Endodermal cell (in vitro differentiated cells): ENCODE measurements around the gene CCDC184. TPM values are rescaled to one million over a fixed set of nuclear protein-coding genes. Genes with fewer than 3 reads are reported as not detected.

Experiments used
- DNase-seq: peaks from one replicate; pipeline ENCODE4 v3.0.0-alpha.2; 2017
- H3K27ac ChIP-seq: 2 replicates; pipeline ENCODE4 v1.5.1; 2013; ENCODE audit warnings: mild to moderate bottlenecking, low read depth, low read length, moderate library complexity
- H3K27me3 ChIP-seq: 2 replicates; pipeline ENCODE4 v1.6.1; 2013; ENCODE audit warnings: mild to moderate bottlenecking, low read length, moderate library complexity; ENCODE audit not compliant: insufficient read depth, control insufficient read depth, poor library complexity, severe bottlenecking
- H3K36me3 ChIP-seq: 2 replicates; pipeline ENCODE4 v1.7.0; 2013; ENCODE audit warnings: mild to moderate bottlenecking, low read length, moderate library complexity; ENCODE audit not compliant: control insufficient read depth, insufficient read depth
- H3K4me1 ChIP-seq: one replicate; pipeline ENCODE4 v1.7.0; 2013; ENCODE audit warnings: low read length; ENCODE audit not compliant: control insufficient read depth, insufficient read depth
- H3K4me3 ChIP-seq: 2 replicates; pipeline ENCODE4 v1.5.1; 2013; ENCODE audit warnings: mild to moderate bottlenecking, low read length, moderate library complexity
- H3K9ac ChIP-seq: 2 replicates; pipeline ENCODE4 v1.6.1; 2013; ENCODE audit warnings: mild to moderate bottlenecking, low read length, moderate library complexity; ENCODE audit not compliant: poor library complexity, severe bottlenecking; ENCODE audit errors: extremely low read depth
- H3K9me3 ChIP-seq: 2 replicates; pipeline ENCODE4 v1.6.1; 2013; ENCODE audit warnings: mild to moderate bottlenecking, low read length, moderate library complexity; ENCODE audit not compliant: control insufficient read depth
- H3K27ac Mint-ChIP-seq: 2 replicates; pipeline ENCODE4 v1.8.0; 2020; ENCODE audit warnings: mixed read lengths
- H3K27me3 Mint-ChIP-seq: 2 replicates; pipeline ENCODE4 v1.8.0; 2021; ENCODE audit warnings: mild to moderate bottlenecking, mixed read lengths; ENCODE audit not compliant: insufficient read depth
- H3K36me3 Mint-ChIP-seq: 2 replicates; pipeline ENCODE4 v1.8.0; 2020; ENCODE audit warnings: low read depth, mixed read lengths
- H3K4me1 Mint-ChIP-seq: 2 replicates; pipeline ENCODE4 v1.8.0; 2020; ENCODE audit warnings: mixed read lengths
- H3K4me3 Mint-ChIP-seq: 2 replicates; pipeline ENCODE4 v1.8.0; 2020; ENCODE audit warnings: mild to moderate bottlenecking, moderate library complexity, mixed read lengths
- H3K9me3 Mint-ChIP-seq: 2 replicates; pipeline ENCODE4 v1.8.0; 2020; ENCODE audit warnings: mild to moderate bottlenecking, mixed read lengths
- CTCF ChIP-seq: fragments of 200-600 bp; sonication (generic); conservative IDR thresholded peaks from 2 replicates; pipeline ENCODE4 v1.5.0; 2021; ENCODE audit warnings: antibody characterized with exemption, mild to moderate bottlenecking
- WGBS, 2 experiments: methylation state at CpG; one replicate each; pipeline versions ENCODE4 v1.1.5 to v1.1.7; 2013; ENCODE audit warnings: missing lambda C conversion rate in 2 of 2, mixed read lengths in 1 of 2; ENCODE audit not compliant: insufficient coverage in 1 of 2, insufficient read length in 1 of 2; 5-methylcytosine and 5-hydroxymethylcytosine counted together
- total RNA-seq, 2 donors: library from RNA; stranded (reverse); fragmentation: NEBNext Ultra II Directional in 1 of 2; extraction: Animal tissue kit (Norgen Biotek cat#: 25700) in 1 of 2; gene quantifications; 2 replicates in 1 of 2; 3 replicates in 1 of 2; pipeline ENCODE4 v1.2.1, GENCODE V29; 2021

The CCDC184 gene
- total RNA-seq, 2 donors from 2014 or later: not detected

- Mint-ChIP-seq H3K4me1 (peaks cover 16% of the 10 kb centered on the region), H3K27me3 (peaks cover 86% of the 10 kb centered on the region), H3K36me3 (no peaks in the 10 kb centered on the region), H3K9me3 (peaks cover 18% of the 10 kb centered on the region), H3K27ac (no peak overlapping the region), H3K4me3 (no peak overlapping the region)
- 67% methylated on average over 1 of the region's 3 CpGs; no CpG with 5 or more reads in 1 of the 2 experiments for WGBS, 2 experiments
- no peaks in the 10 kb centered on the region for H3K36me3 ChIP-seq
- no peak overlapping the region for H3K4me3 ChIP-seq
- H3K27ac ChIP-seq: no peak overlapping the region
- TF ChIP-seq CTCF: no peak
- no peak for DNase-seq
- H3K27me3 ChIP-seq: peaks cover 58% of the 10 kb centered on the region
- H3K9me3 ChIP-seq: no peaks in the 10 kb centered on the region
- H3K9ac ChIP-seq: no peak overlapping the region
- H3K4me1 ChIP-seq: no peaks in the 10 kb centered on the region
These were observed 17.6 kb downstream of the CCDC184 start for GRCh38 chr12:48201091-48201490.

- Histone ChIP-seq H3K9ac (no peak overlapping the region), H3K27me3 (peaks cover 55% of the 10 kb centered on the region), H3K9me3 (peaks cover 4% of the 10 kb centered on the region), H3K4me1 (no peaks in the 10 kb centered on the region), H3K4me3 (no peak overlapping the region), H3K36me3 (no peaks in the 10 kb centered on the region), H3K27ac (no peak overlapping the region)
- 76 to 90% methylated on average over 2 to 3 of the region's 3 CpGs for WGBS, 2 experiments
- H3K27ac Mint-ChIP-seq: no peak overlapping the region
- TF ChIP-seq CTCF: no peak
- no peak overlapping the region for H3K4me3 Mint-ChIP-seq
- H3K27me3 Mint-ChIP-seq: peaks cover 86% of the 10 kb centered on the region
- DNase-seq: no peak
- peaks cover under 1% of the 10 kb centered on the region for H3K36me3 Mint-ChIP-seq
- peaks cover 16% of the 10 kb centered on the region for H3K4me1 Mint-ChIP-seq
- H3K9me3 Mint-ChIP-seq: peaks cover 22% of the 10 kb centered on the region
These were observed 18.1 kb downstream of the CCDC184 start for GRCh38 chr12:48201516-48201915.

GRCh38 chr12:48202766-48203165 is 19.3 kb downstream of the CCDC184 start:
- no peak overlapping the region for H3K4me3 Mint-ChIP-seq
- Histone ChIP-seq H3K27ac (no peak overlapping the region), H3K9ac (no peak overlapping the region), H3K4me3 (no peak overlapping the region), H3K27me3 (peaks cover 49% of the 10 kb centered on the region), H3K4me1 (no peaks in the 10 kb centered on the region), H3K36me3 (no peaks in the 10 kb centered on the region), H3K9me3 (peaks cover 13% of the 10 kb centered on the region)
- TF ChIP-seq CTCF: no peak
- peaks cover 12% of the 10 kb centered on the region for H3K4me1 Mint-ChIP-seq
- H3K27me3 Mint-ChIP-seq: peaks cover 90% of the 10 kb centered on the region
- peaks cover 34% of the 10 kb centered on the region for H3K9me3 Mint-ChIP-seq
- WGBS, 2 experiments: 84 to 85% methylated on average over 4 to 8 of the region's 8 CpGs
- peaks cover 3% of the 10 kb centered on the region for H3K36me3 Mint-ChIP-seq
- no peak for DNase-seq
- no peak overlapping the region for H3K27ac Mint-ChIP-seq
